Upper lobe of left lung (tissue), 6 donors: Measurements from ENCODE around the gene ST6GALNAC6. TPM values are rescaled to one million over a fixed set of nuclear protein-coding genes. Genes with fewer than 3 reads are reported as not detected.

Experiments used
- ATAC-seq, 2 donors: fragments of 200-7000 bp; cut with Tn5 transposase; one replicate each; pipeline ENCODE4 v1.9.1; 2022; ENCODE audit warnings: mild to moderate bottlenecking in 2 of 2, moderate library complexity in 2 of 2; ENCODE audit not compliant: low FRiP score in 2 of 2
- DNase-seq, 2 donors: peaks; one replicate each; pipeline ENCODE4 v3.0.0-alpha.2; 2019 to 2020
- H3K27ac ChIP-seq, 4 donors: fragments of 200-600 bp; sonication (generic); one replicate each; pipeline ENCODE4 v1.5.1; 2016 to 2019
- H3K27me3 ChIP-seq, 4 donors: fragments of 200-600 bp; sonication (generic); one replicate each; pipeline ENCODE4 v1.5.1; 2017 to 2019
- H3K36me3 ChIP-seq, 4 donors: fragments of 200-600 bp; sonication (generic); one replicate each; pipeline ENCODE4 v1.5.1; 2016 to 2019
- H3K4me1 ChIP-seq, 4 donors: fragments of 200-600 bp; sonication (generic); one replicate each; pipeline ENCODE4 v1.5.1; 2018 to 2019
- H3K4me3 ChIP-seq, 4 donors: fragments of 200-600 bp; sonication (generic); one replicate each; pipeline ENCODE4 v1.5.1; 2017 to 2019; ENCODE audit warnings: mild to moderate bottlenecking in 2 of 4, moderate library complexity in 1 of 4
- H3K9me3 ChIP-seq, 4 donors: fragments of 200-600 bp; sonication (generic); one replicate each; pipeline ENCODE4 v1.5.1; 2018 to 2019
- EP300 ChIP-seq, 4 donors: sonication (generic); formaldehyde crosslinking; IDR thresholded peaks; one replicate each; pipeline ENCODE4 v1.5.1; 2017; ENCODE audit warnings: antibody characterized with exemption in 4 of 4, control low read depth in 2 of 4
- POLR2A ChIP-seq, 4 donors: fragments of 450-650 bp; IDR thresholded peaks; one replicate each; pipeline ENCODE4 v1.5.1; 2016 to 2017; ENCODE audit warnings: antibody characterized with exemption in 4 of 4, mild to moderate bottlenecking in 2 of 4
- POLR2AphosphoS5 ChIP-seq, 2 donors: sonication (generic); formaldehyde crosslinking; IDR thresholded peaks; one replicate each; pipeline ENCODE4 v1.5.1; 2017; ENCODE audit warnings: antibody characterized with exemption in 2 of 2
- WGBS, 2 donors: methylation state at CpG; one replicate each; pipeline ENCODE4 v1.1.5; 2017 to 2018; 5-methylcytosine and 5-hydroxymethylcytosine counted together
- total RNA-seq, 6 donors: library from RNA; depleted of rRNA in 4 of 6; stranded (reverse); fragments of >200 nt in 4 of 6; gene quantifications; one replicate each; pipeline versions ENCODE4 v1.1.0 to v1.2.1, GENCODE V29; 2016 to 2021
- TF ChIP-seq, protein P1 (sequence below), 6 experiments: fragments of 450-650 bp in 4 of 6; fragments of 200-600 bp in 2 of 6; sonication (generic) in 2 of 6; IDR thresholded peaks; one replicate each; pipeline ENCODE4 v1.5.1; 2016 to 2019; ENCODE audit warnings: antibody characterized with exemption in 6 of 6
- donor health status: DM: no; HTN: no; CAD: no; lungs with moderate emphysema.
- donor health status: DM: no; HTN: yes; CAD: no; lungs with severe emphysema.

Gene ST6GALNAC6
- total RNA-seq, 6 donors from 2014 or later, result 67.3 to 117 (median 85.2) TPM

DNA sequence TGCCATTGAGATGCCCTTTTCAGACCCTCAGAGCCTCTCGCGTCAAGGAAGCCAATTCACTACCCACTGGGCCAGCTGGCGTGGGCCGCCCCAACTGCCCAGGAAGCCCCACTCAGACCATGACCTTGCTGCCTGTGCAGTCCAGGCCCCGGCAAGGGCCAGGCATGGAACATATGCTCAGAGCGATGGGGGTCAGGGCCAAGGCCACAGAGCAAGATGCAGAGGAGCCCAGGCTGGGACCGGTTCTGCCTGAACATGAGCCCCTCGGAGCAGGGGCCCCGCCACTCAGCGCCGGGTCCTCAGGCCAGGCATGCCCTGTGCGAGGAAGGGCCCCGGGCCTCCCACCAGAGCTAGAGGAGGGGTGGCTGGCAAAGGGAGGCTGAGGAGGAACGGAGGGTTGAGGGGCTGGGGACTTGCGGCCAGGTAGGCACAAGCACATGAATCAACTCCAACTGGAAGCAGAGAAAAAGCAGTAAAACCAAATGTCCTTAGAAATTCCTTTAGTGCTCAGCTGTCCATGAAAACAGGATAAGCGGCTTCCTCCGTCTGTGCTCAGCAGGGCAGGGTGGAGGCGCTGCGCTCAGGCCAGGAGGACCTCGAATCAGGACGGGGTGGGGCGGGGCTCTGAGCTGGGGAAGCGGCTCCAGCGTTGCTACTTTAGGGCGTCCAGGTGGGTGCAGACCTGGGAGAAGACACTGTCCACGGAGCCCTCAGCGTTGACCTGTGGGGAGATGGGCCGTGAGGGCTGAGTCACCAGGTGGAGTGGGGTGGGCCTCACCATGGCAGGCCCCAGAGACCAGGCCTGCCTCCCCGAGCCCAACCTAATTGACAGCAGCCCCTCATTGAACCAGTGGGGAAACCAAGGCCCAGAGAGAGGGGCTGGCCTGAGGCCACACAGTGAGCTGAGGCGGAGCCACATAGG lies 31.8 kb downstream of the ST6GALNAC6 start:
- H3K36me3 ChIP-seq, result peaks cover 5 to 40% (median 33%) of the 10 kb centered on the region in 4 donors
- peaks cover 23 to 54% (median 41%) of the 10 kb centered on the region in 4 donors for H3K4me1 ChIP-seq
- H3K4me3 ChIP-seq, result no peak overlapping the region
- peak overlapping the region; percentile 65 to 84 (median 76) for H3K27ac ChIP-seq
- DNase-seq, result no peak
- TF ChIP-seq POLR2A (IDR thresholded peaks at IDR 0.05) (no peak), EP300 (IDR thresholded peaks at IDR 0.05) (no peak), POLR2AphosphoS5 (IDR thresholded peaks at IDR 0.05) (no peak)
- H3K9me3 ChIP-seq, result no peaks in the 10 kb centered on the region
- no peak for ATAC-seq
- WGBS, 2 donors, result 67 to 68% methylated on average over 24 to 30 of the region's 30 CpGs
- H3K27me3 ChIP-seq, result no peaks in the 10 kb centered on the region

DNA sequence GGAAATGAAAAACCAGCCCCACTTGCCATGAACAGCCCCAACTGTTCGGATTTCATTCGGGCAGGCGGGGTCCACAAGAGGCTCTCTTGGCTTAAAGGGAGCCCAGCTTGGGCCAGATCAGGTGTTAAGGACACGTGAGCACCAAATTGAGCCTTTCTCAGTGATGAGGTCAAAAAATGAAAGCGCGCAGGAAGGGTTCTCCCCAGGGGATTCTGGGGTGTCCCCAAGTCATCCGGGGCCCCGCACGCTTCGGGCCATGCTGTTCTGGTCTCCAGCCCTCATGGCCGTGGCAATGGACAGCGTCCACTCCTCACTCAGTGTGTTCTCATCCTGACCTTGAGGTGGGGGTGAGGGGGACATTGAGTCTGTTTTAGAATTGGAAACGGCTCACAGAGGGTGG lies 32.9 kb downstream of the ST6GALNAC6 start:
- DNase-seq, result no peak
- H3K27me3 ChIP-seq, result no peaks in the 10 kb centered on the region
- no peak overlapping the region for H3K4me3 ChIP-seq
- H3K9me3 ChIP-seq, result no peaks in the 10 kb centered on the region
- WGBS, 2 donors, result 91 to 96% methylated on average over 13 of the region's 13 CpGs
- TF ChIP-seq POLR2A (IDR thresholded peaks at IDR 0.05), result no peak
- TF ChIP-seq, protein P1, sequence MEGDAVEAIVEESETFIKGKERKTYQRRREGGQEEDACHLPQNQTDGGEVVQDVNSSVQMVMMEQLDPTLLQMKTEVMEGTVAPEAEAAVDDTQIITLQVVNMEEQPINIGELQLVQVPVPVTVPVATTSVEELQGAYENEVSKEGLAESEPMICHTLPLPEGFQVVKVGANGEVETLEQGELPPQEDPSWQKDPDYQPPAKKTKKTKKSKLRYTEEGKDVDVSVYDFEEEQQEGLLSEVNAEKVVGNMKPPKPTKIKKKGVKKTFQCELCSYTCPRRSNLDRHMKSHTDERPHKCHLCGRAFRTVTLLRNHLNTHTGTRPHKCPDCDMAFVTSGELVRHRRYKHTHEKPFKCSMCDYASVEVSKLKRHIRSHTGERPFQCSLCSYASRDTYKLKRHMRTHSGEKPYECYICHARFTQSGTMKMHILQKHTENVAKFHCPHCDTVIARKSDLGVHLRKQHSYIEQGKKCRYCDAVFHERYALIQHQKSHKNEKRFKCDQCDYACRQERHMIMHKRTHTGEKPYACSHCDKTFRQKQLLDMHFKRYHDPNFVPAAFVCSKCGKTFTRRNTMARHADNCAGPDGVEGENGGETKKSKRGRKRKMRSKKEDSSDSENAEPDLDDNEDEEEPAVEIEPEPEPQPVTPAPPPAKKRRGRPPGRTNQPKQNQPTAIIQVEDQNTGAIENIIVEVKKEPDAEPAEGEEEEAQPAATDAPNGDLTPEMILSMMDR (IDR thresholded peaks at IDR 0.05), result no peak
- no peak for ATAC-seq
- H3K36me3 ChIP-seq, result peaks cover 5 to 29% (median 23%) of the 10 kb centered on the region in 4 donors
- peak overlapping the region in 3 of 4 donors; percentile 23 to 84 (median 74) for H3K27ac ChIP-seq
- H3K4me1 ChIP-seq, result peaks cover 34 to 65% (median 52%) of the 10 kb centered on the region in 4 donors

DNA sequence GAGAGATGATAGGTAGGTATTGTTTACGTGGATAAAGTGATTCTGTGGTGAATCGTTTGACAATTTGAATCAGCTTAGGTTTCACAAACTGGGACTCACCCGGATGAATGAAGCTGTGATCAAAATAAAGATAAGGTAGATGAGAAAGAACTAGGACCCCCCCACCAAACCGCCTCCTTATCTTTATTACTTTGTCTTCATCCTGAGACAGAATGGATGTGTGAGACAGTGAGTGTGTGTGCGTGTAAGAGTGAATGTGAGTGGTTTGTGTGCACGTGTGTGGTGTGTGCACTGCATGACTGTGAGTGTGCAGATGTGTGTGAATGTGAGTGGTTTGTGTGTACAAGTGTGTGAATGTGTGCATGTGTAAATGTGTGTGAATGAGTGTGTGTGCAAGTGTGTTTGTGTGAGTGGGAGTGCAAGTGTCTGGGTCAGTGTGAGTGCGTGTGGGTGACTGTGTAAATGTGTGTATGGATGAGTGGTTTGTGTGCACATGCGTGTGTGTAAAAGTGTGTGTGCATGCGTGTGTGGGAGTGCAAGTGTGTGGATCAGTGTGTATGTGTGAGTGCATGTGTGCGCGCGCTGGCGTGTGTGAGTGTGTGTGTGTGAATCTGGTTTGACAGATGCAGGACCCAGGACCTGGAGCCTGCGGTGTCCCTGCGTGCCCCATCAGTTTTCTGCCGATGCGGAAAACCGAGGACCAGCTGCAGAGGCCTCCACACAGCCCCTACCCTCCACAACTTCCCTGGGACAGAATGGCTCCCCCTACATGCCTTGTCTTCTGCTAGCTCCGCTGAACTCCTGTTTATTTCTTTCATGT lies 33.5 kb downstream of the ST6GALNAC6 start:
- Histone ChIP-seq H3K27ac (peak overlapping the region in 2 of 4 donors; percentile 64 to 74), H3K4me1 (peaks cover 41 to 72% (median 59%) of the 10 kb centered on the region in 4 donors), H3K9me3 (no peaks in the 10 kb centered on the region), H3K4me3 (no peak overlapping the region), H3K36me3 (peaks cover 1 to 23% (median 17%) of the 10 kb centered on the region in 4 donors), H3K27me3 (no peaks in the 10 kb centered on the region)
- no peak for DNase-seq
- no peak for ATAC-seq
- TF ChIP-seq POLR2A (IDR thresholded peaks at IDR 0.05) (no peak), POLR2AphosphoS5 (IDR thresholded peaks at IDR 0.05) (no peak), EP300 (IDR thresholded peaks at IDR 0.05) (no peak)
- TF ChIP-seq, protein P1 (IDR thresholded peaks at IDR 0.05), result no peak
- 75 to 76% methylated on average over 19 of the region's 19 CpGs for WGBS, 2 donors

DNA sequence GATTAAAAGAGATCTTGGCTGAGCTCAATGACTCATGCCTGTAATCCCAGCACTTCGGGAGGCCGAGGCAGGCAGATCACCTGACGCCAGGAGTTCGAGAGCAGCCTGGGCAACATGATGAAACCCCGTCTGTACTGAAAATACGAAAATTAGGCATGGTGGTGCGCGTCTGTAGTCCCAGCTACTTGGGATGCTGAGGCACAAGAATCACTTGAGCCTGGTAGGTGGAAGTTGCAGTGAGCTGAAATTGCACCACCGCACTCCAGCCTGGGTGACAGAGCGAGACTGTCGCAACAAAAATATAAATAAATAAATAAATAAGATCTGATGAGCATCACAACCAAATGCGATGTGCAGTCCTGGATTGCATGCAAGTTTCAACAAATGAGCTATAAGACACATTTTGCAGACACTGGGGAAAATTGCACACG lies 36.2 kb downstream of the ST6GALNAC6 start:
- peak overlapping the region; percentile 75 to 91 (median 84) for H3K27ac ChIP-seq
- WGBS, 2 donors, result 61 to 71% methylated on average over 13 of the region's 13 CpGs

More for the DNA sequence above, 36.2 kb downstream of the ST6GALNAC6 start:
- DNase-seq (no peak), ATAC-seq (no peak)
- Histone ChIP-seq H3K9me3 (no peaks in the 10 kb centered on the region), H3K4me1 (peaks cover 50 to 74% (median 65%) of the 10 kb centered on the region in 4 donors), H3K4me3 (no peak overlapping the region), H3K36me3 (peaks cover 0 to 10% (median 8%) of the 10 kb centered on the region in 4 donors), H3K27me3 (no peaks in the 10 kb centered on the region)
- TF ChIP-seq, protein P1 (IDR thresholded peaks at IDR 0.05), result no peak
- no peak for TF ChIP-seq POLR2AphosphoS5 (IDR thresholded peaks at IDR 0.05)
- TF ChIP-seq EP300 (IDR thresholded peaks at IDR 0.05), result no peak
- no peak for TF ChIP-seq POLR2A (IDR thresholded peaks at IDR 0.05)
